H9 (cell line): ENCODE data around the gene AIFM2. TPM values are rescaled to one million over a fixed set of nuclear protein-coding genes. Genes with fewer than 3 reads are reported as not detected.

ENCODE experiments used
- DNase-seq: peaks from one replicate; pipeline ENCODE4 v3.0.0-alpha.2; 2017
- H2AFZ ChIP-seq: one replicate; pipeline ENCODE4 v1.6.1; 2013; ENCODE audit warnings: mild to moderate bottlenecking, low read length, control low read depth, moderate library complexity
- H2AK5ac ChIP-seq: 2 replicates; pipeline ENCODE4 v1.6.1; 2013; ENCODE audit warnings: low read length, control low read depth, mixed read lengths; ENCODE audit not compliant: insufficient read length
- H2BK120ac ChIP-seq: one replicate; pipeline ENCODE4 v1.6.1; 2013; ENCODE audit warnings: low read depth, mild to moderate bottlenecking, low read length, control low read depth, inconsistent platforms; ENCODE audit not compliant: poor library complexity, severe bottlenecking
- H2BK12ac ChIP-seq: 2 replicates; pipeline ENCODE4 v1.6.1; 2013; ENCODE audit warnings: low read length, control low read depth, mixed read lengths, low read depth; ENCODE audit not compliant: insufficient read length
- H2BK15ac ChIP-seq: 2 replicates; pipeline ENCODE4 v1.6.1; 2013; ENCODE audit warnings: low read depth, low read length, control low read depth
- H2BK20ac ChIP-seq: one replicate; pipeline ENCODE4 v1.6.1; 2013; ENCODE audit warnings: low read depth, mild to moderate bottlenecking, low read length, control low read depth, inconsistent platforms; ENCODE audit not compliant: poor library complexity, severe bottlenecking
- H2BK5ac ChIP-seq: 2 replicates; pipeline ENCODE4 v1.6.1; 2013; ENCODE audit warnings: low read length, control low read depth, mixed read lengths; ENCODE audit not compliant: insufficient read length
- H3K14ac ChIP-seq: 2 replicates; pipeline ENCODE4 v1.6.1; 2013; ENCODE audit warnings: low read length, control low read depth; ENCODE audit not compliant: insufficient read depth
- H3K18ac ChIP-seq: 2 replicates; pipeline ENCODE4 v1.6.1; 2013; ENCODE audit warnings: low read depth, mild to moderate bottlenecking, mixed read lengths, low read length, control low read depth; ENCODE audit not compliant: insufficient read length
- H3K23ac ChIP-seq: 2 replicates; pipeline ENCODE4 v1.6.1; 2013; ENCODE audit warnings: low read length, control low read depth, mixed read lengths, low read depth; ENCODE audit not compliant: insufficient read length
- H3K23me2 ChIP-seq: 2 replicates; pipeline ENCODE4 v1.6.1; 2013; ENCODE audit warnings: low read depth, mild to moderate bottlenecking, mixed read lengths, low read length, control low read depth; ENCODE audit not compliant: insufficient read length, poor library complexity, severe bottlenecking
- H3K27ac ChIP-seq: 2 replicates; pipeline ENCODE4 v1.5.1; 2013; ENCODE audit warnings: low read length, control low read depth, mixed read lengths, low read depth; ENCODE audit not compliant: insufficient read length
- H3K27me3 ChIP-seq: 2 replicates; pipeline ENCODE4 v1.6.1; 2013; ENCODE audit warnings: low read length, control low read depth, inconsistent platforms; ENCODE audit not compliant: insufficient read depth
- H3K4ac ChIP-seq: 2 replicates; pipeline ENCODE4 v1.6.1; 2013; ENCODE audit warnings: low read depth, mild to moderate bottlenecking, control low read depth, inconsistent platforms, low read length, moderate library complexity
- H3K4me1 ChIP-seq: 2 replicates; pipeline ENCODE4 v1.6.1; 2013; ENCODE audit warnings: low read length, control low read depth, inconsistent platforms; ENCODE audit not compliant: insufficient read depth
- H3K4me2 ChIP-seq: 2 replicates; pipeline ENCODE4 v1.6.1; 2013; ENCODE audit warnings: low read length, control low read depth, mixed read lengths; ENCODE audit not compliant: insufficient read length, insufficient read depth
- H3K56ac ChIP-seq: 2 replicates; pipeline ENCODE4 v1.6.1; 2013; ENCODE audit warnings: low read depth, mild to moderate bottlenecking, mixed read lengths, low read length, control low read depth; ENCODE audit not compliant: insufficient read length
- H3K79me1 ChIP-seq: 2 replicates; pipeline ENCODE4 v1.6.1; 2013; ENCODE audit warnings: low read depth, mild to moderate bottlenecking, moderate library complexity, low read length, control low read depth, inconsistent platforms; ENCODE audit not compliant: insufficient read depth, poor library complexity, severe bottlenecking
- H3K79me2 ChIP-seq: 2 replicates; pipeline ENCODE4 v1.6.1; 2013; ENCODE audit warnings: low read length, control low read depth, inconsistent platforms; ENCODE audit not compliant: insufficient read depth
- H3K9ac ChIP-seq: 2 replicates; pipeline ENCODE4 v1.6.1; 2013; ENCODE audit warnings: low read length, control low read depth, mixed read lengths; ENCODE audit not compliant: insufficient read length; ENCODE audit errors: extremely low read depth
- H3K9me3 ChIP-seq: one replicate; pipeline ENCODE4 v1.6.1; 2013; ENCODE audit warnings: low read depth, low read length, inconsistent platforms; ENCODE audit not compliant: control insufficient read depth
- H3T11ph ChIP-seq: one replicate; pipeline ENCODE4 v1.6.1; 2013; ENCODE audit warnings: mild to moderate bottlenecking, low read length, control low read depth, inconsistent platforms
- H4K20me1 ChIP-seq: one replicate; pipeline ENCODE4 v1.6.1; 2013; ENCODE audit not compliant: control insufficient read depth, insufficient read length, insufficient read depth
- H4K5ac ChIP-seq: 2 replicates; pipeline ENCODE4 v1.6.1; 2013; ENCODE audit warnings: low read depth, mild to moderate bottlenecking, mixed read lengths, low read length, control low read depth; ENCODE audit not compliant: insufficient read length
- H4K8ac ChIP-seq: replicated peaks from 2 replicates; pipeline ENCODE4 v1.6.1; 2013; ENCODE audit warnings: low read length, control low read depth, mixed read lengths, low read depth; ENCODE audit not compliant: insufficient read length
- H4K91ac ChIP-seq: 2 replicates; pipeline ENCODE4 v1.6.1; 2013; ENCODE audit warnings: low read depth, mild to moderate bottlenecking, moderate library complexity, mixed read lengths, low read length, control low read depth; ENCODE audit not compliant: insufficient read length
- H3K27ac Mint-ChIP-seq, 3 experiments: 2 replicates in 2 of 3; 3 replicates in 1 of 3; pipeline ENCODE4 v1.8.0; 2020 to 2021; ENCODE audit warnings: mixed read lengths in 3 of 3, mild to moderate bottlenecking in 1 of 3, moderate library complexity in 1 of 3
- H3K27me3 Mint-ChIP-seq: 2 replicates; pipeline ENCODE4 v1.8.0; 2021; ENCODE audit warnings: low read depth, mild to moderate bottlenecking, moderate library complexity, mixed read lengths
- H3K36me3 Mint-ChIP-seq, 3 experiments: 2 replicates in 2 of 3; 3 replicates in 1 of 3; pipeline ENCODE4 v1.8.0; 2020 to 2021; ENCODE audit warnings: low read depth in 3 of 3, mixed read lengths in 3 of 3; ENCODE audit not compliant: insufficient read depth in 1 of 3
- H3K4me1 Mint-ChIP-seq, 2 experiments: 2 replicates each; pipeline ENCODE4 v1.8.0; 2020; ENCODE audit warnings: mixed read lengths in 2 of 2
- H3K4me3 Mint-ChIP-seq, 2 experiments: 2 replicates in 1 of 2; 3 replicates in 1 of 2; pipeline ENCODE4 v1.8.0; 2020 to 2021; ENCODE audit warnings: mild to moderate bottlenecking in 2 of 2, mixed read lengths in 2 of 2, moderate library complexity in 1 of 2
- H3K9me3 Mint-ChIP-seq, 2 experiments: 2 replicates in 1 of 2; 3 replicates in 1 of 2; pipeline ENCODE4 v1.8.0; 2020; ENCODE audit warnings: mild to moderate bottlenecking in 2 of 2, mixed read lengths in 2 of 2, moderate library complexity in 1 of 2
- WGBS: extraction: QIAGEN DNeasy Blood & Tissue Kit; methylation state at CpG from one replicate; pipeline ENCODE4 v1.1.7; 2013; ENCODE audit warnings: missing lambda C conversion rate, low lambda C conversion rate, mixed read lengths; ENCODE audit not compliant: insufficient read length; ENCODE audit errors: extremely low coverage; 5-methylcytosine and 5-hydroxymethylcytosine counted together
- total RNA-seq: library from RNA; stranded (reverse); gene quantifications from 2 replicates; pipeline ENCODE4 v1.2.1, GENCODE V29; 2021
- TF ChIP-seq, protein P1 (sequence below): fragments of 200-600 bp; sonication (generic); conservative IDR thresholded peaks from 3 replicates; pipeline ENCODE4 v1.8.0; 2021; ENCODE audit warnings: antibody characterized with exemption, mild to moderate bottlenecking

AIFM2 gene
- total RNA-seq, 1 experiment from 2014 or later: 5.3 TPM

- Mint-ChIP-seq H3K4me1 (peaks cover 3% of the 10 kb centered on the region in 2 experiments; a peak in 2 of 4 replicates), H3K27me3 (peaks cover 9% of the 10 kb centered on the region; the same call in 1 of the 2 replicates), H3K9me3 (no peaks in the 10 kb centered on the region), H3K4me3 (no peak overlapping the region), H3K27ac (no peak overlapping the region), H3K36me3 (peaks cover 0 to 16% (median 4%) of the 10 kb centered on the region in 3 experiments; a peak in 3 of 7 replicates)
- Histone ChIP-seq H3K4ac (no peak overlapping the region), H3K9me3 (no peaks in the 10 kb centered on the region), H3K9ac (no peak overlapping the region), H3K27ac (no peak overlapping the region), H2AFZ (no peak overlapping the region), H2BK12ac (no peak overlapping the region), H3K79me1 (no peaks in the 10 kb centered on the region), H2BK120ac (no peak overlapping the region), H4K91ac (no peak overlapping the region), H3K14ac (no peak overlapping the region), H3K18ac (no peak overlapping the region), H2BK15ac (no peak overlapping the region), H2BK5ac (no peak overlapping the region), H4K8ac (no peak overlapping the region), H3K79me2 (no peaks in the 10 kb centered on the region), H3T11ph (no peak overlapping the region), H3K4me1 (0 out of 2 replicates have a peak, but pooled peaks cover 3% of the 10 kb centered on the region), H3K23ac (no peak overlapping the region), H2BK20ac (no peak overlapping the region), H3K4me2 (no peak overlapping the region), H4K20me1 (no peaks in the 10 kb centered on the region), H3K23me2 (no peaks in the 10 kb centered on the region), H3K27me3 (no peaks in the 10 kb centered on the region), H3K56ac (no peak overlapping the region), H4K5ac (no peak overlapping the region), H2AK5ac (no peak overlapping the region)
- DNase-seq: no peak
- WGBS: no CpG with 5 or more reads among the region's 3 CpGs
- TF ChIP-seq, protein P1, sequence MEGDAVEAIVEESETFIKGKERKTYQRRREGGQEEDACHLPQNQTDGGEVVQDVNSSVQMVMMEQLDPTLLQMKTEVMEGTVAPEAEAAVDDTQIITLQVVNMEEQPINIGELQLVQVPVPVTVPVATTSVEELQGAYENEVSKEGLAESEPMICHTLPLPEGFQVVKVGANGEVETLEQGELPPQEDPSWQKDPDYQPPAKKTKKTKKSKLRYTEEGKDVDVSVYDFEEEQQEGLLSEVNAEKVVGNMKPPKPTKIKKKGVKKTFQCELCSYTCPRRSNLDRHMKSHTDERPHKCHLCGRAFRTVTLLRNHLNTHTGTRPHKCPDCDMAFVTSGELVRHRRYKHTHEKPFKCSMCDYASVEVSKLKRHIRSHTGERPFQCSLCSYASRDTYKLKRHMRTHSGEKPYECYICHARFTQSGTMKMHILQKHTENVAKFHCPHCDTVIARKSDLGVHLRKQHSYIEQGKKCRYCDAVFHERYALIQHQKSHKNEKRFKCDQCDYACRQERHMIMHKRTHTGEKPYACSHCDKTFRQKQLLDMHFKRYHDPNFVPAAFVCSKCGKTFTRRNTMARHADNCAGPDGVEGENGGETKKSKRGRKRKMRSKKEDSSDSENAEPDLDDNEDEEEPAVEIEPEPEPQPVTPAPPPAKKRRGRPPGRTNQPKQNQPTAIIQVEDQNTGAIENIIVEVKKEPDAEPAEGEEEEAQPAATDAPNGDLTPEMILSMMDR: no peak
Observed at GRCh38 chr10:70088308-70088698, 44.3 kb downstream of the AIFM2 start.
